ENCODE measurements around the gene RAD51.
A peak's percentile ranks its signal among the peaks of the same experiment; 100 is the strongest.

The RAD51 gene

GRCh38 chr15:40762919-40763800 is 68.2 kb downstream of the RAD51 start:
- TF ChIP-seq ZNF274 (IDR thresholded peaks at IDR 0.05; ENCODE audit: low read depth, low read length): no peak
- H3K4me3 ChIP-seq (ENCODE audit: low read length): peak overlapping the region; percentile 25; the same call in 1 of the 2 replicates

- peak within 1 kb of the TSS; percentile 25; the same call in 1 of the 2 replicates for H3K4me3 ChIP-seq (ENCODE audit: low read length)
- no peak for TF ChIP-seq ZNF274 (IDR thresholded peaks at IDR 0.05; ENCODE audit: low read depth, low read length)
These were observed 69.0 kb downstream of the RAD51 start, which contains the start of gene GCHFR for GRCh38 chr15:40763801-40764628. GCHFR (plus strand) TSS chr15:40764068; CDS start chr15:40764181, 113 bp downstream.

- H3K4me3 ChIP-seq (ENCODE audit: low read length): peak overlapping the region; percentile 25; the same call in 1 of the 2 replicates
- TF ChIP-seq ZNF274 (IDR thresholded peaks at IDR 0.05; ENCODE audit: low read depth, low read length): no peak
These were observed 69.7 kb downstream of the RAD51 start for GRCh38 chr15:40764629-40765103.

GRCh38 chr15:40766194-40766815 is 71.3 kb downstream of the RAD51 start:
- H3K4me3 ChIP-seq (ENCODE audit: low read length): no peak overlapping the region
- TF ChIP-seq ZNF274 (IDR thresholded peaks at IDR 0.05; ENCODE audit: low read depth, low read length): no peak

GRCh38 chr15:40766906-40767837 is 72.2 kb downstream of the RAD51 start:
- no peak for TF ChIP-seq ZNF274 (IDR thresholded peaks at IDR 0.05; ENCODE audit: low read depth, low read length)
- no peak overlapping the region for H3K4me3 ChIP-seq (ENCODE audit: low read length)

- no peak overlapping the region for H3K4me3 ChIP-seq (ENCODE audit: low read length)
- no peak for TF ChIP-seq ZNF274 (IDR thresholded peaks at IDR 0.05; ENCODE audit: low read depth, low read length)
These were observed 73.0 kb downstream of the RAD51 start for GRCh38 chr15:40767838-40768500.

GRCh38 chr15:40768521-40769273 is 73.7 kb downstream of the RAD51 start:
- no peak overlapping the region; the same call in 1 of the 2 replicates for H3K4me3 ChIP-seq (ENCODE audit: low read length)
- no peak for TF ChIP-seq ZNF274 (IDR thresholded peaks at IDR 0.05; ENCODE audit: low read depth, low read length)

GRCh38 chr15:40769274-40770146 is 74.5 kb downstream of the RAD51 start, which contains the start of gene C15orf62:
C15orf62 (plus strand) TSS chr15:40769980; CDS start chr15:40770496, 516 bp downstream.
- peak within 1 kb of the TSS; percentile 10; the same call in 1 of the 2 replicates for H3K4me3 ChIP-seq (ENCODE audit: low read length)
- no peak for TF ChIP-seq ZNF274 (IDR thresholded peaks at IDR 0.05; ENCODE audit: low read depth, low read length)

GRCh38 chr15:40770147-40770721 is 75.3 kb downstream of the RAD51 start:
- peak overlapping the region; percentile 10; the same call in 1 of the 2 replicates for H3K4me3 ChIP-seq (ENCODE audit: low read length)
- no peak for TF ChIP-seq ZNF274 (IDR thresholded peaks at IDR 0.05; ENCODE audit: low read depth, low read length)

- no peak for TF ChIP-seq ZNF274 (IDR thresholded peaks at IDR 0.05; ENCODE audit: low read depth, low read length)
- H3K4me3 ChIP-seq (ENCODE audit: low read length): no peak overlapping the region
These were observed 76.3 kb downstream of the RAD51 start for GRCh38 chr15:40771242-40771641.

Data from GM08714 (cell line).